Thoracic aorta (tissue), 2 donors: ENCODE measurements around the gene CCNL2. TPM values are rescaled to one million over a fixed set of nuclear protein-coding genes. Genes with fewer than 3 reads are reported as not detected.

Experiments used
- ATAC-seq: fragments of 150-250 bp; one replicate; pipeline ENCODE4 v1.8.0; 2017; ENCODE audit warnings: low read depth; ENCODE audit not compliant: insufficient number of reproducible peaks, low FRiP score
- DNase-seq: peaks from one replicate; pipeline ENCODE4 v3.0.0-alpha.2; 2020; ENCODE audit warnings: low spot score
- H3K27ac ChIP-seq, 2 donors: fragments of 200-600 bp; sonication (generic); 1 replicate in 1 of 2; 2 replicates in 1 of 2; pipeline ENCODE4 v1.5.1; 2016; ENCODE audit warnings: mild to moderate bottlenecking in 2 of 2, moderate library complexity in 2 of 2
- H3K27me3 ChIP-seq: fragments of 200-600 bp; sonication (generic); replicated peaks from 2 replicates; pipeline ENCODE4 v1.6.0; 2016; ENCODE audit warnings: mild to moderate bottlenecking; ENCODE audit not compliant: insufficient read depth
- H3K36me3 ChIP-seq: fragments of 200-600 bp; sonication (generic); one replicate; pipeline ENCODE4 v1.5.1; 2016
- H3K4me1 ChIP-seq, 2 donors: fragments of 200-600 bp; sonication (generic); 1 replicate in 1 of 2; 2 replicates in 1 of 2; pipeline versions ENCODE4 v1.5.1 to v1.6.0; 2016; ENCODE audit warnings: low read depth in 2 of 2, mild to moderate bottlenecking in 1 of 2; ENCODE audit not compliant: control insufficient read depth in 1 of 2
- H3K4me3 ChIP-seq: fragments of 200-600 bp; sonication (generic); 2 replicates; pipeline ENCODE4 v1.5.1; 2016; ENCODE audit warnings: mild to moderate bottlenecking
- H3K9me3 ChIP-seq: fragments of 200-600 bp; sonication (generic); 2 replicates; pipeline ENCODE4 v1.5.1; 2016
- total RNA-seq, 2 donors: library from RNA; depleted of rRNA; stranded (reverse); fragments of >200 nt; gene quantifications; one replicate each; pipeline versions ENCODE4 v1.1.0 to v1.2.3, GENCODE V29; 2016
- TF ChIP-seq, protein P1 (sequence below): fragments of 200-600 bp; sonication (generic); IDR thresholded peaks from one replicate; pipeline ENCODE4 v1.5.1; 2019; ENCODE audit warnings: antibody characterized with exemption

CCNL2 gene
- total RNA-seq, 2 donors from 2014 or later, result 214 to 313 TPM

DNA sequence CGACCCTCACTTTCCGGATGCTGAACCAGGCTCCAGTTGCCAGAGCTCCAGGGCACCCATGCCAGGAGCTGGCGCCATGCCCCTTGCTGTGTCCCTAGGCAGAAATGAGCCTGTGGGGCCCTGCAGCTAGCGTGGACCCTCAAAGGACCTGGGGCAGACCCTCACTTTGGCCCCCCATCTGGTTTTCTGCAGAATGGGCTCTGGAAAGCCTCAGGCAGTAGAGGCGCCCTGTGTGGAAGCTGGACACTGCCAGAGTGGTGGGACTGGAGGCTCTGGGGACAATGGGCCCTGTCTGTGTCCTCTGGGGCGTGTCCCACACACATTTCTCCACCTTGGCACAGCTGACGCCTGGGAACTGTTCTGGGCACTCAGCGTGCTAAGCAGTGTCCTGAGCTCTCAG, 17.8 kb downstream of the CCNL2 start:
- Histone ChIP-seq H3K36me3 (peaks cover 6% of the 10 kb centered on the region), H3K9me3 (no peaks in the 10 kb centered on the region), H3K27ac (no peak overlapping the region), H3K27me3 (no peaks in the 10 kb centered on the region), H3K4me1 (no peaks in the 10 kb centered on the region), H3K4me3 (no peak overlapping the region)
- ATAC-seq (no peak), DNase-seq (no peak)
- TF ChIP-seq, protein P1, sequence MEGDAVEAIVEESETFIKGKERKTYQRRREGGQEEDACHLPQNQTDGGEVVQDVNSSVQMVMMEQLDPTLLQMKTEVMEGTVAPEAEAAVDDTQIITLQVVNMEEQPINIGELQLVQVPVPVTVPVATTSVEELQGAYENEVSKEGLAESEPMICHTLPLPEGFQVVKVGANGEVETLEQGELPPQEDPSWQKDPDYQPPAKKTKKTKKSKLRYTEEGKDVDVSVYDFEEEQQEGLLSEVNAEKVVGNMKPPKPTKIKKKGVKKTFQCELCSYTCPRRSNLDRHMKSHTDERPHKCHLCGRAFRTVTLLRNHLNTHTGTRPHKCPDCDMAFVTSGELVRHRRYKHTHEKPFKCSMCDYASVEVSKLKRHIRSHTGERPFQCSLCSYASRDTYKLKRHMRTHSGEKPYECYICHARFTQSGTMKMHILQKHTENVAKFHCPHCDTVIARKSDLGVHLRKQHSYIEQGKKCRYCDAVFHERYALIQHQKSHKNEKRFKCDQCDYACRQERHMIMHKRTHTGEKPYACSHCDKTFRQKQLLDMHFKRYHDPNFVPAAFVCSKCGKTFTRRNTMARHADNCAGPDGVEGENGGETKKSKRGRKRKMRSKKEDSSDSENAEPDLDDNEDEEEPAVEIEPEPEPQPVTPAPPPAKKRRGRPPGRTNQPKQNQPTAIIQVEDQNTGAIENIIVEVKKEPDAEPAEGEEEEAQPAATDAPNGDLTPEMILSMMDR, result no peak

- H3K4me1 ChIP-seq, result peaks cover 0 to 2% of the 10 kb centered on the region in 2 donors
- H3K9me3 ChIP-seq, result no peaks in the 10 kb centered on the region
- H3K27me3 ChIP-seq, result no peaks in the 10 kb centered on the region
- H3K27ac ChIP-seq, result no peak overlapping the region
- peaks cover 2% of the 10 kb centered on the region for H3K36me3 ChIP-seq
- no peak overlapping the region for H3K4me3 ChIP-seq
- TF ChIP-seq, protein P1, result no peak
- no peak for DNase-seq
- no peak for ATAC-seq
Observed at GRCh38 chr1:1380860-1381259, 18.3 kb downstream of the CCNL2 start.

GRCh38 chr1:1377540-1378205, 21.5 kb downstream of the CCNL2 start:
- Histone ChIP-seq H3K9me3 (no peaks in the 10 kb centered on the region), H3K36me3 (peaks cover 7% of the 10 kb centered on the region), H3K27me3 (no peaks in the 10 kb centered on the region), H3K4me3 (no peak overlapping the region), H3K4me1 (peaks cover 16 to 18% of the 10 kb centered on the region in 2 donors), H3K27ac (no peak overlapping the region)
- DNase-seq (no peak), ATAC-seq (no peak)
- TF ChIP-seq, protein P1, result no peak

GRCh38 chr1:1376551-1377226, 22.4 kb downstream of the CCNL2 start:
- Histone ChIP-seq H3K9me3 (no peaks in the 10 kb centered on the region), H3K36me3 (peaks cover 7% of the 10 kb centered on the region), H3K27me3 (no peaks in the 10 kb centered on the region), H3K4me1 (peaks cover 21 to 25% of the 10 kb centered on the region in 2 donors), H3K27ac (no peak overlapping the region), H3K4me3 (no peak overlapping the region)
- ATAC-seq (no peak), DNase-seq (no peak)
- TF ChIP-seq, protein P1, result no peak

GRCh38 chr1:1374929-1375662, 24.0 kb downstream of the CCNL2 start, which contains the start of gene AURKAIP1:
TSS of gene AURKAIP1 (minus strand) at chr1:1375207. CDS start at chr1:1374756, 451 bp downstream.
- TF ChIP-seq, protein P1, result peak; percentile 22
- DNase-seq (peak; percentile 96), ATAC-seq (peak; percentile 91)
- H3K27me3 ChIP-seq, result no peaks in the 10 kb centered on the region
- H3K9me3 ChIP-seq, result no peaks in the 10 kb centered on the region
- peak within 1 kb of the TSS; percentile 81 for H3K4me3 ChIP-seq
- H3K27ac ChIP-seq, result peak within 1 kb of the TSS; percentile 95 to 99
- H3K4me1 ChIP-seq, result peaks cover 22 to 29% of the 10 kb centered on the region in 2 donors
- peaks cover 7% of the 10 kb centered on the region for H3K36me3 ChIP-seq
